HK-2 (cell line): ENCODE results near the gene PGM2L1.
"Not testable (repeated sequence)": the region's sequence is repeated elsewhere in the genome, so short reads cannot be mapped to it uniquely, and the experiment has no call there.

ENCODE experiments used
- DNase-seq: peaks from one replicate; pipeline ENCODE4 v3.0.0-alpha.2; 2018; ENCODE audit not compliant: unreplicated experiment

The PGM2L1 gene

DNA sequence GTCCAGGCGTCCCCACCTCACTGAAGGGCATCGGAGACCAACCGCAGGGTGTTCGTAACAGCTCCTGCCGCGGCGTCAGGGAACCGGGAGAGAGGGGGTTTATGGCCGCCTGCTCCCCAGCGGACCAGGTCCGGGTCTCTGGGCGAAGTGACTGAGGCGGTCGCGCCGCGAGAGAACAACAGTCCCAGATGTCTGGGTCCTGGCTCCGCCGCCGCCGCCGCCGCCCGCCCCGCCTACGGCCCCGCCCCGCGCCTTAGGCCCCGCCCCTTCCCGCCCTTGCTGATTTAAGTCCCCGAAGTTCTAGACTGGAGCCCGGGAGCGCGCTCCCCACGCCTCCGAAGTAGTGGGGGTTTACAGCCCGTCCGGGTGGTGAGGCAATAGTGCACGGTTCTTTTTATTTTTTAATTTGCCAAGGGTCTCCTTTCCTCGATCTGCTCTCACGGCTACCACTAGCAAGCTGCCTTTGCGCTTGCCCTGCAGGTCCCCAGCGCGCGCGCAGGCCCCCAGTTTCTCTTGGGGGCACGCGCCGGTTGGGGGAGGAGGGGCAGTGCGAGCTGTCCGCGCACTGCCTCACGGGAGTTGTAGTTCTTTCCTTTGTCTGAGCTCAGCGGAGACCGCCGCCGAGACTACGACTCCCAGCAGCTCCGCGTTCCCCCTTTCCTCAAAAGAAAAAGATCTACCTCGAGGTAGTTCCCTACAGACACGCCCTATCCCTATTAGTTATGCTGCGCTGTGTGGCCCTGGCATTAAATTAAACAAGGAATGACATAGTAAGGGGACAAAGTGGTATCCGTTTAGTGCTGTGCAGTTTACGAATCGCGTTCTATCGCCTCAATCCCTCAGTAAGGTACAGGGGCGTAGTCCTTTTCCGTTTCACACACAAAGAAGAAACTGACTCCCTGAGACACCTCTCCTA is at the start of gene PGM2L1:
Gene PGM2L1, minus strand, starts transcription at position 190 of the 916 bp plus-strand sequence. CDS start 272 bp downstream, outside the sequence.
- peak; percentile 84 for DNase-seq

DNA sequence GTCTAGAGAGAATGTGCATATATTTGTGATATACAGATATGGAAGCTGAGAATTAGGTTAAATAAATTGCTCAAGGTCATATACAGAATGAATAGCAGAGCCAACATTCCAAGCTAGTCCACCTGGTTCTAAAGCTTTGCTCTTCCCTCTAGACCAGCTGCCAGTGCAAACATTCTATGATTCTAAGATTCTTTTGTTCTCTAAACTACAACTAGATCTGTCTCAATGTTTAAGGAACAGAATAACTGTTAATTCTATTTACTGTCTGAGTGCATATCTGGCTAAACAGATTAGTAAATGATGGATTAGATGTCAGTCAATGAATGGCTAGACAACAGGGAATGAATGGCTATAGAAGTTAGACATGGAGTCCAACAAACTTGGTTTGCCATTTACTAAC is 49.5 kb upstream of the PGM2L1 start:
- no peak for DNase-seq

DNA sequence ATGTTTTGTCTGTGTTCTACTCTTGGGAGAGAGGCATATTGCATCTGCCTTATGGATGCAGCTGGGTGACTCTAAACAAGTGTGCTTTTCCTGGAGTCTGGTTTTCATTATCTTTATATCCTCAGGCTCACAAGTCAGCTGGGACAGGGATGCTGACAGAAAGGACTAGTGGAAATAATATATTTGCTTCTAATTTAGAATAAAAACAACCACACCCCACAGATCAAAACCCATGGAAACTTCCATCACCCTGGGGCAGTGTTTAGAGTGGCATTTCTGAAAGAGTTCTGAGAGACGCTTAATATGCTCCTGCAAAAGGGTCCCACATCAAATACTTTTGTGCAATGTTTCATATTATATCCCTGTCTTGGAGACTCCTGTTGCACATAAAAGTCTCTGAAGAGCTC is 48.3 kb upstream of the PGM2L1 start:
- DNase-seq: no peak

DNA sequence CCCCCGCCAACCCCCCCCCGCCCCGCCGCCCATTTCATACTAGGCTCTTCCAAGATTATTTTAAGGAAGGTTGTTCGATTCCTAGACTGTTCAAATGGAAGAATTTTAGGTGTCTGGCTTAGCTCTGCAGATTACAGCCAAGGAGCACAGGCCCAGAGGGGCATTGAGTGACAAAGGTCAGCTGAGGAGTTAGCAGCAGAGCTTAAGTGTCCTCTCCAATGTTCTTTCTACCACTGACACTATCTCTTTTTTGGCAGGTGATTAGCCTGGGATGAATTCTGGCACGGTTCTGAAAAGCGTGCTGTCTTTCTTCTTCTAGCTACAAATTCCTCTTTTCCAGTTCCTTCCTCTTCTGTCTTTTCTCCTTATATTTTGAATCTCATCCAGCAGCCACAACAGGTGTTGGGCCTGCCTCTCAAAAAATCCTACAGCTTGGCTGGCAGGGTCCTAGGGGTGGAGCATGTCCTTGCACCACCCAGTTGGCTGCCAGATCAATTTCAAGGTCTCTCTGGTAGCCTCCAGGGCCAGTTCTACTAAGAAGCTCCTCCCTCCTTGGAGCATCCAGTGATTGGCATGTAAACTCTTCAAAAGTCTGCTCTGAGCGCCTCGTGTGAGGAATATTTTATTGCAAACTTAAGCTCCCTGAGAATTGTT is 46.1 kb upstream of the PGM2L1 start:
- no peak for DNase-seq

DNA sequence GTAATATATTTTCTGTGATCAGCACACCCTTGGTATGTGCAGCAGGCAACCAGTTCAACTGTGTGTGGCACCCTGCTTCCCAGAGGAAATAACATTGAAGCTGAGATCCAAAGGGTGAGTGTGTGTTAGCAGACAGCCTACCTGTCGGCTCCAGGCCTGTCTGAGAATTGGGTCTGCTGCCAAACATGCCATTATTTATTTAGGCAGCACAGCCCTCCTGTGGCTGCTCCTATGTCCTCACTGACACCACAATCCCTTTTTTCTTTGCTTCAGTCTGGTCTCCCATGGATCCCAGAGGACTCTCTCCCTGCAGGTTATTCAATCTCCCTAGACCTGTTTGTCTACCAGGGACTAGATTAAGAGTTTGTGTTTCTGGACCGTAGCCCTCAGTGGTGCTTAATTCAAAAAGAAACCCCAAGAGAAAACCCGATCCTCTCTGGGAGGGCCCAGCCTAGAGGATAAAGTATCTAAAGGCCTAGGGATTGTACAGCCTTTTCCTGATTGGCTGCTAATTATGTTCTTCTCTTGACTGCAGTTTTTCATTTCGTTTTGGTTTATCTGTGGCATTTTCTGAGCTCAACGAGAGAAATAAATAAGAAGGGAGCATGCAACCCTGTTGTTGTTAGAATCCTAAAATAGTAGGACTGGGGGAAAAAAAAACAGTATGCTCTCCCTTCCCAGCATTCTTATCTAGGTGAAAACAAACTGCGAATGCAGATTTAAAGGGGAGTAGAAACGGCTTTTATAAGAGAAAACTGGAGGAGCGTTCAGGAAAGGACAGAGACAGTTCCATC is 45.0 kb upstream of the PGM2L1 start:
- peak; percentile 10 for DNase-seq

DNA sequence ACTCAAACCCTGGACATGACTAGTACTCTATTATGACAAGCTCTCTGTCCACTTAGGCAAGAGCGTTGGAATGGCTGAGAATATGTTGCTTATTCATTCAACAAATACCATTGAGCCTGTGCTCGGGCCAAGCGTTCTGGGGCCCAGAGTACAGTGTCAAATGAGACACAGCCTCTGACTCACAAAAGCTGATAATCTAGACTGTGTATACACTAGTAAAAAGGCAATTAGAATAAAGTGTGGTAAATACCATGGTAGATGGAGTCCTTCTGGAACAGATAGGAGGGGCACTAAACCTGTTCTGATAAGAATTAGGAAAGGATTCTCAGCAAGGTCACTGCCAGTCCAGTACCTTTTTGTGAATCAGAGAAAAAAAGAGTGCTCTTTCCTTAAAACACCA is 44.4 kb upstream of the PGM2L1 start:
- DNase-seq: no peak

DNA sequence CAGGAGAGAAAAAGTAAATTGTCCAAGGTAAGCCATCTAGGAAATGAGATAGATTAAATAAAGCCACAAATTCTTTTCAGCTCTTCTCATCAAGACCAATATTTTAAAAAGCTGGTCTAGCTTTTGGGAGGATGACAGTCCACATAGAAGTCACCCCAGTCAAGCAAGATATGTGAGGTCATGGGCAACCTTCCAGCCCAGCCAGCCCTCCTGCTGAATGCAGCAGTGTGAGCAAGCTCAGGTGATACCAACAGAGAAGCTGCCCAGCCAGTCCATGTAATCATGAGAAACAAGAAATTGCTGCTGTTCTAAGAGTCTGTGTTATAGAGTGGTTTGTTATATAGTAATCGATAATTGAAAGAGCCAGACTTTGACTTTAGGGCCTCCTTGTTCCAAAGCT is 40.4 kb upstream of the PGM2L1 start:
- no peak for DNase-seq

DNA sequence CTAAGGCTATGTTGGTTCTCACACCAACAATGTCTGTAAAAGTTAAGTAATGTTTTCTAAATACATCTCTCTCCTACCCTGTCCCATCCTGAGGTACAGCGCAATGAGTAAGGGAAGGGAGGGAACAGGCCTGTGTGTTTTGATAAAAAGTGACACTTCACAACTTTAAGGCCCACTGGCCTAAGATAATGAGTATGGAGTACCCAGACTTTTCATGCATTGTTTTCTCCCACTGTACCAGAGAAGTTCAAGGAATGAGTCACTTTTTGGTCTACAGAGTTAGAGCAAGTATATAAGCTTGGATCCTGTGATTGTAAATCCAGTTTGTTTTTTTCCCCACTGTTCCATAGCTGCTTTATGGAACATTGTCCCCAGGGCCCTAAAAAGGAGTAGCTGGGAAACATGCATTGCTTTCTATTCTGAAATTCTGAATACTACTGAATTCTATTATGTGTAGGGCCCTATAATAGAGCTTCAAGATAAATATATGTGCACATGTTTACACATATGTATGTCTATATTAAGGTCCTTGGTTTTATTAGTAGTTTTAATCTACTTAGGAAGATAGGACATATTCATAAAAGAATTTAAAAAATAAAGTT is 39.3 kb upstream of the PGM2L1 start:
- no peak for DNase-seq

DNA sequence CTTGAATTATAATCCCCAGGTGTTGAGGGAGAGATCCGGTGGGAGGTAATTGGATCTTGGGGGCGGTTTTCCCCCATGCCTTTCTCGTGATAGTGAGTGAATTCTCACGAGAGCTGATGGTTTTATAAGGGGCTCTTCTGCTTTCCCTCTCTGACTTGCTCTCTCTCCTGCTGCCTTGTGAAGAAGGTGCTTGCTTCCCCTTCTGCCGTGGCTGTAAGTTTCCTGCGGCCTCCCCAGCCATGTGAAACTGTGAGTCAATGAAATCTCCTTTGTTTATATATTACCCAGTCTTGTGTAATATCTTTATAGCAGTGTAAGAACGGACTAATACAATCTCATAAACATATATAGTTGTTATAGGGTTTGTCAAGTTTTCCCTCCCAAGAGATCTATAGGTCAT is 36.3 kb upstream of the PGM2L1 start:
- no peak for DNase-seq

DNA sequence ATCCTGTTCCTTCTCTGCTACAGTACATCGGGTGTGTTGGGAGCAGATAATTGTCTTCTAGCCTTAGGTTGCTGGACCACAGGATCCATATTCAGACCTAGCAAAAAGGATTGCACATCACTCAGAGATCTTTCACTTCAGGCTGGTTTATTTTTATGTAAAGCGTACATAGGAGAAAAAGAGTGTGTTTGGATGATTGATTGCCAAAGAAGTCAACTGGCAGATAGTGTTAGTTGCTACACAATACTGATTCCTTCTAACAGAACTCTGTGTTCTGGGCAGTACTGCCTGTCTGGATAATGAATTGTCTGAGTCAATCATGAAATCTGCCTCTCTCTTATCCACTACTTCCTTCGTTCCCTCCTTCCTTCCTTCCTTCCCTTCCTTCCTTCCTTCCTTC is 31.0 kb upstream of the PGM2L1 start:
- no peak for DNase-seq

DNA sequence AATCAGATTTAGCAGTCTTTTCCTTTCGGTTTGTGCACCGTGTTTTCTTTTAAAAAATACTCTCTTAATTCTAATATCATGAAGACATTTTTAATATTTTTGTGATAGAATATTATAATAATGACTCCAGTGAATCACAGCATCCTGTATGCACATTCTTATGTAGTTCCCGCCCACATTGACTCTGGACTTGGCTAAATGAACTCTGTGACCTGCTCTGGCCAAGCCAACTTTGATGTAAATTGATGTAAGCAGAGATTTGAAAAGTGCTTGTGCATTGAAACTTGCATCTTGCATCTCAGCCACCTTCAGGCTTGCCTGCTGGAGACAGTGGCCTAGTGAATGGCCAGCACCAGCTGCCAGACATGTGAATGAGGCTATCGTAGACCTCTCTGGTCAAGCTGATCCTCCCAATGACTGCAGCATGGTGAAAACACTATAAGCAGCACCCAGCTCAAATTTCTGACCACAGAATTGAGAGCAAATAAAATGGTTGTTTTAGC is 29.2 kb upstream of the PGM2L1 start:
- no peak for DNase-seq

DNA sequence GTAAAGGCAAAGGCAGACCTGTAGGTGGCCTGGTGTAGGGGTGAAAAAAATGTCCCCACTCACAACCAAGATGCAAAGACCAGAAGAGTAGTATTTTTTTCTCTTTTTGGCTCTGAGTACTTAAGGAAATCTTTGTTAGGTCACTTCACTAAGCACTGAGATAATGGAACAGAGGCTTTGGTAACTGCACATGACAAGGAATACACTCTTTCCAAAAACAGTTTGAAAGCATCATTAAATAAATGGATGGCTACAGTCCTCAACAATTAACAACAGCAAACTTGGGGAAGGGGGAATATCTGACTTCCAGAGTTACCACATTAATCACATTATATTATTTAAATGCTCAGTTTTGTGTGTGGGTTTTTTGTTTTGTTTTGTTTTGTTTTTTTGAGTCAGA is 26.9 kb upstream of the PGM2L1 start:
- no peak for DNase-seq

DNA sequence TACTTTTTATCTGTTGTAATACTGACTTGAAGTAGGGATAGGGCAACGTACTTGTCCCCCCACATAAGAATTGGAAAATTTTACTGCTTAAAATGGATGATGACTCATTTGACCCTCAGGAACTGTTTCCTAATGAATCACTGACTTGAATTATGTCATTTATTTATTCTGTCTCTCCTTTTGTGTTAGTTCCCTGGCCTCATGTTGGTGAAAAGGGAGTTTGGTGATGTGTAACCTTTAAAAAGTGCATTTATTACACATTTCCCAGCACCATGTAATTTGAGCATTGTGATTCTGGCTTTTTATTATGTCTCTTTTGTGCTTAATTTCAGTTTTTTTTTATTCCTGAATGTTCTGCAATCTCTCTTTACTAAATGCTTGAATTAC is 20.3 kb upstream of the PGM2L1 start:
- DNase-seq: no peak

DNA sequence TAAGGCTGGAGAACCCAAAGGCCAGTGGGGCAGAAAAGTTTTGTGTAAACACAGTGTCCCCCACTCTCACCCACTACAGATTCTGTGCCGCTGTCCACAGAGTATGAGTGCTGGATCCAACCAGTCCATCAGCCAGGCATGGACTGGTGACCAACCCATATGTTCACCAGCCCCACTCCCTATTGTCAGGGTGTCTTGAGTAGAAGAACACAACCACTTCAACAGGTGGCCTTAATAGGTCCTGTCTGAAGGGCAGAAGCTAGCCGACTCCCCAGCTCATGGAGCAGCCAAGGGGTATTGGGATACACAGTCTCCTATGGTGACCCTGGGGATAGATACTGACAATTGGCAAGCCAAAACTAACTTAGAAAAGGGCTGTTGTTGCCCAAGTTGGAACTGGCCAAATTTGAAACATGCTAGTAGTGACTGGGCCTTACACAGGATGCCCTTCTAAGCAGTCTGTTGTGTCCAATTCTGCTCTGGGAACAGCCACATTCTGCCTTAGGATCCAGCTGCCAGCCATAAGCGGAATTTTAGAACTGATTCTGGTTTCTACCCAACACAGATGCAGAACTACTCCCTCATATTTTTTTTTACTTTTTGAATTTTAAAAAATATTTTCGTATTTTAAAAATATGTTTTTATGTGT is 19.8 kb upstream of the PGM2L1 start:
- no peak for DNase-seq

DNA sequence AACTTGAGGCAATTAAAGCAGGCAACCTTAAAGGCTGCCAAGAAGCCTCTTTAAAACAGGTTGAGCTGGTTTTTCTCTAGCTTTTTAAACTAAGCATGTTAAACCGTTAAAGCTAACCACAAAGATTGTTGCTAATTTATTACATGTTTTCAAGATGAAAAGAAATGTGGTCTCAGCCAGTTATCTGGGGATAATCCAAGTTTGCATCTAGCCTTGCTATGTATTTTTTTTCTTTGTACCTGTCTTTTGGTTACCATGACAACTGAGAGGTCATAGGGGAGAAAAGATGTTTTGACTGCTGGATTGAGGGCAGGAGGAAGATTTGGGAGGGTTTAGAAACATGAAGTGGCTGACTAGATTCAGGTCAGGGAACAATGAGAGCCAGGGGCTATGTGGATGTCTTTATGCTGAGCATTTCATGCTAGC is 19.2 kb upstream of the PGM2L1 start:
- DNase-seq: no peak

DNA sequence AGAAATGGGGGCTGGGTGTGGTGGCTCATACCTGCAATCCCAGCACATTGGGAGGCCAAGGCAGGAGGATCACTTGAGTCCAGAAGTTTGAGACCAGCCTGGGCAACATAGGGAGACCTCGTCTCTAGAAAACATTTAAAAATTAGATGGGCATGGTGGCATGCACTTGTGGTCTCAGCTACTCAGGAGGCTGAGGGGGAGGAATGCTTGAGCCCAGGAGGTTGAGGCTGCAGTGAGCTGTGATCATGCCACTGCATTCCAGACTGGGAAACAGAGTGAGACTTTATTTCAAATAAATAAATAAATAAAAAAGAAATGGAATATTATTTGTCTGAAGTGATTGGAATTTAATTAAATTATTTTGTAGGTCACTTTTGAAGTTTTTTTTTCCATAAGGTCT is 18.7 kb upstream of the PGM2L1 start:
- not testable (repeated sequence) for DNase-seq

DNA sequence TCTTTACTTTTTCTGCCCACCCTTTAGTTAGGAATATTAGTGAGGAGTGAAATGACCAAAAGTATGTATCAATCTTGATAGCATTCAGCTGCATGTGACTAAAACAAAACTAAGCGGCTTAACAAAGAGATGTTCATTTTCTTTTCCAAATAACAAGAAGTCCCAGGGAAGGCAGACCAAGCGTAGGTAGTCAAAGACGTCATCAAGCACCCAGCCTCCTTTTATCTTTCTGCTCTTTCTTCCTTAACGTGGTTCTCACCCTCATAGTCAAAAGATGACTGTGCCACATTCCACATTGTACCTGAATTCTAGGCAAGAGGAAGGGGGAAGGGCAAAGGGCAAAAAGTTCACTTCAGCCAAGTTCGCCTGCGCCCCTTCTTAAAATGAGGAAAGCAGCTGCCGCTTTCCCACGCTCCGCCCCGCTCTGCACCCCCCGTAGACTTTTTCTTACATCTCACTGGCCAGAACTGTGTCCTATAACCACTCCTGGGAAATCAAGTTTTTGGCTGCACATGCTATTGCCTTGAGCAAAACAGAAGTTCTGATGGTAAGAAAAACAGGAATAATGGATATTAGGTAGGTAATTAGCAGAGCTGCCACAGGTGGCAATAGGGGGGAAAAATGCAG is 14.6 kb upstream of the PGM2L1 start:
- no peak for DNase-seq

DNA sequence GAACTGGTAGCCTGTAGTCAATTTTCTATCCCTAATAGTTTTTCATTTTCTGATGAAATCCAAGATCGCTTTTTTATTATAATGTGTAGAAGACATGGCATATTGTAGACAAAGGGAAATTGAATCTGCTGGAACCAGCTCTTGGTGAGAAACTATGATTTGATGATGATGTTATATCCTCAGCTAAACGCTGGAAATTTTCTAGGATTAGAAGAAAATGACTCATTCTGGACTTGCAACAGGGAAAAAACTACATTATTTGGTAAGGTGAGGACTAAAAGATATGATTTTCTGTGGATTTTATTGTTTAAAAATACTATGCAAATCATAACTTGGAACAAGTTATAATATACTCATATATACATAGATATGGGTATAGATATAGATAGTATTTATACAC is 14.1 kb upstream of the PGM2L1 start:
- no peak for DNase-seq

DNA sequence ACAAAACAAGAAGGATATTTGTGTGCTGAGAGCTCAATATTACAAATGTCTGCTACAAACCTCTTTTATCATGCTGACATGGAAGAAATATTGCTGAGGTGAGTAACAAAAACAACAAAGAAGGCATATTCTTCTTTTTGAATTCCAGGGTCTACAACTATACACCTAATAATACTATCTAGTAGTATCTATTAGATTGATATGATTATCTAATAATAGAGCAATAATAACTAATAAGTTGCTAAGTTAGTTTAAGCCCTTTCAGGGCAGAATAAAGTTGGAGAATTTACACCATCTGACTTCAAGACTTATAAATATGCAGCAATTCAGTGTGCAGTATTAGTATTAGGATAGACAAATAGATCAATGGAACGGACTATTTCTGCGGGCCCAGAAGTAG is 11.4 kb upstream of the PGM2L1 start:
- no peak for DNase-seq

DNA sequence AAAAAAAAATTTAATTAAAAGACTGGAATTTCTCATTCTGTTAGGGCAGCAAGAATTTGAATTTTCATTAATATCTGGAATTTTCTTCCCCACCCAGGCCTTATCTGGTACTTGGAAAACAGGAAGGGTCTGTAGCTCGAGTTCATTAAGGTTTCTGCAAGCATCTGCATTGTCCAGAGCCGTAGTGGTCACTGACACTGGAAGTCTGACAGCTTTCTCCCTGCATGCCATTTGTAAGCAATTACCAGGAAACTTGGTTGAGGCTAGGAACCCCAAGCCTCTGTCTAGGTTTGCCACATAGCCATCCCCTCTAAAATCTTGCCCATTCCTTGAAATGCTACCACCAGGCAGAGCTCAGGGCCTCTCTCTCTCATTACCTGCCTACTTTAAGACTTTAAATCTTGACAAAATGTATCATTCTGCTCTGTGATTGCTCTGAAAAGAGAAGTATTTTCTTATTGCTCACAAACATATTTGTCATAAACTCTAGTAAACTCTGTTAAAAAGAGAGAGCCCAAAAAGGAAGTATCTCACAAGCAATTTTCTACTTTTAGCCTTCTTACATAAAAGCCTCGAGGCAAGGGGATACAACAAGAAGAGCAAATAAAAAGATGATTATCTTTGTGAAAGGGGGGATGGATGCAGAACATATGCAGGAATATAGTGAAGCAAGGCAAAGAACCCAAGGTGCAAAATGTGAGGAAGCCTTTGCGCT is 5.5 kb upstream of the PGM2L1 start:
- no peak for DNase-seq
